ENCODE results near the gene LDAF1. TPM values are rescaled to one million over a fixed set of nuclear protein-coding genes. Genes with fewer than 3 reads are reported as not detected.
"Not testable (repeated sequence)": the region's sequence is repeated elsewhere in the genome, so short reads cannot be mapped to it uniquely, and the experiment has no call there.

The LDAF1 gene
- total RNA-seq, 3 donors from 2014 or later: 34.3 to 66.6 (median 37.5) TPM

DNA sequence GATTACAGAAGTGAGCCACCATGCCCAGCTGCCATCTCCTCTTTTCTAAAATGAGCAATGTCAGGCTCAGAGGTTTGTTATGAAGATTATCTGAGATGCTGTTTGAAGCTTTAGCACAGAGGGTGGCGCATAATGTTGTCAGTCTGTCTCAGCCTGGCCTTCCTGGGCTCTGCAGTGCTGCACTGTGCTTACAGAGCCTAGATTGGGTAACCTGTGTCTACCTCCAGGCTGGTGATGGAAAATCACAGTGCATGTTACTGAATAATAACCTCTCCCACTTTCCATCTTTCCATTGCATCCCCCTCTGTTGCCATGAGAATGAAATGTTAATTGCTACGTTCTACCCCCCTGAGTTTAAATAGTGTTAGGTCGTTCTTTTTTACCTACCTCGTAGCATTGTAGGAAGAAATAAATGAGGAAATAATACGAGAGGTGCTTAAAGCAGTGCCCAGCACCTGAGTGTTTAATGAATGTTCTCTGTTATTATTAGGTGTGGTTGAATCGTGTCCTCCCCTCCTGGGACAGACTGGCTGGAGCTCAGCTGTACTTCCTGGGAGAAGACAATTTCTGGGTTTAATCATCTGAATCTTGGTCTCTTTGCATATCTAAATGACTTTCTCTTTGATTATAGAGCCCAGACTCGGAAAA is 6.2 kb downstream of the LDAF1 start:
- intact Hi-C loops (cut with DNase I, micrococcal nuclease): no loop called here
- no peak for ATAC-seq
- TF ChIP-seq, protein P1, sequence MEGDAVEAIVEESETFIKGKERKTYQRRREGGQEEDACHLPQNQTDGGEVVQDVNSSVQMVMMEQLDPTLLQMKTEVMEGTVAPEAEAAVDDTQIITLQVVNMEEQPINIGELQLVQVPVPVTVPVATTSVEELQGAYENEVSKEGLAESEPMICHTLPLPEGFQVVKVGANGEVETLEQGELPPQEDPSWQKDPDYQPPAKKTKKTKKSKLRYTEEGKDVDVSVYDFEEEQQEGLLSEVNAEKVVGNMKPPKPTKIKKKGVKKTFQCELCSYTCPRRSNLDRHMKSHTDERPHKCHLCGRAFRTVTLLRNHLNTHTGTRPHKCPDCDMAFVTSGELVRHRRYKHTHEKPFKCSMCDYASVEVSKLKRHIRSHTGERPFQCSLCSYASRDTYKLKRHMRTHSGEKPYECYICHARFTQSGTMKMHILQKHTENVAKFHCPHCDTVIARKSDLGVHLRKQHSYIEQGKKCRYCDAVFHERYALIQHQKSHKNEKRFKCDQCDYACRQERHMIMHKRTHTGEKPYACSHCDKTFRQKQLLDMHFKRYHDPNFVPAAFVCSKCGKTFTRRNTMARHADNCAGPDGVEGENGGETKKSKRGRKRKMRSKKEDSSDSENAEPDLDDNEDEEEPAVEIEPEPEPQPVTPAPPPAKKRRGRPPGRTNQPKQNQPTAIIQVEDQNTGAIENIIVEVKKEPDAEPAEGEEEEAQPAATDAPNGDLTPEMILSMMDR (IDR thresholded peaks at IDR 0.05): no peak

DNA sequence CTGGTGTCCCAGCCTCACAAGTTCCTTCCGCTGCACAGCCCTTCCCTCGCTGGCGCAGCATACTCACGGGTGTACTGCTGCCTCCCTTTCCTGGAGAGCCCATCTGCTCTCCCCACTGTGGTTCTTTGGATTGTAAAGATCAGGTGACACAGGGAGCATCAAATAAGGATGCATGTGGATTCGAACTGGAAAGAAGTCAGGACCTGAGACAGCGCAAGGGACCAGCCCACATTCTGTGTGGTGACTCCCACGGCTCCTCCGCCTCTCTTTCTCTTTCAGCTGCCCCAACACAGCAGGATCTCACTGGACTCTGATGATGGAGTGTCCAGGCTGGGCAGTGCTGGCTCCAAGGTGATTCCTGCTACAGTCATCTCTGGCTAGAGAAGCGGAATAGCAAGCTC is 8.1 kb downstream of the LDAF1 start:
- DNase-seq (no peak), ATAC-seq (no peak)
- no peaks in the 10 kb centered on the region for H3K4me1 ChIP-seq (ENCODE audit: low read depth)
- intact Hi-C loops (cut with DNase I, micrococcal nuclease): no loop called here
- H3K9me3 ChIP-seq: no peaks in the 10 kb centered on the region
- TF ChIP-seq, protein P1 (IDR thresholded peaks at IDR 0.05): no peak
- H3K36me3 ChIP-seq (ENCODE audit: low read depth): no peaks in the 10 kb centered on the region
- no peak overlapping the region for H3K4me3 ChIP-seq

More for the DNA sequence above, 6.2 kb downstream of the LDAF1 start:
- peaks cover 2% of the 10 kb centered on the region for H3K4me1 ChIP-seq (ENCODE audit: low read depth)
- DNase-seq: no peak
- H3K36me3 ChIP-seq (ENCODE audit: low read depth): no peaks in the 10 kb centered on the region
- no peak overlapping the region for H3K4me3 ChIP-seq
- H3K9me3 ChIP-seq: no peaks in the 10 kb centered on the region

DNA sequence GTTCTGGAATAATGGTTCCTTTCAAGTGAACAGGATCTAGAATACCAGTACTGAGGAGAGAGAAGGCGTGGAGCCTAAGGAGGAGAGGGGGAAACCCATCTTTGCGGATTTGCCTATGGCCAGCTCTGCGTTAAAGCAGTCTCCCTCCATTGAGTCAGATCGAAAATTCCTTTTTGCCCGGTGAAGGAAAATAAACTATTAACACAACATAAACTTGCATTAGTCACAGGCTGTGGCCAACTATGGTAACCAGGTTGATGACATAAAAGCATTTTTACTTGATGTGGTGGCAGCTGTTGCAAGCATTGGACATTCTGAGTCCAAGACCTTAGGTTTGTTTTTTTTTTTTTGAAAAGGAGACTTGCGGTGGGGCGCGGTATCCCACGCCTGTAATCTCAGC is 8.9 kb downstream of the LDAF1 start:
- no peak for ATAC-seq
- no peaks in the 10 kb centered on the region for H3K36me3 ChIP-seq (ENCODE audit: low read depth)

GRCh38 chr16:21167929-21168602 is 9.6 kb downstream of the LDAF1 start:
- no peak for ATAC-seq

More for the DNA sequence above, 8.9 kb downstream of the LDAF1 start:
- no peak for DNase-seq
- TF ChIP-seq, protein P1 (IDR thresholded peaks at IDR 0.05): no peak
- no peaks in the 10 kb centered on the region for H3K4me1 ChIP-seq (ENCODE audit: low read depth)
- intact Hi-C loops (cut with DNase I, micrococcal nuclease): no loop called here
- H3K9me3 ChIP-seq: no peaks in the 10 kb centered on the region
- no peak overlapping the region for H3K4me3 ChIP-seq

DNA sequence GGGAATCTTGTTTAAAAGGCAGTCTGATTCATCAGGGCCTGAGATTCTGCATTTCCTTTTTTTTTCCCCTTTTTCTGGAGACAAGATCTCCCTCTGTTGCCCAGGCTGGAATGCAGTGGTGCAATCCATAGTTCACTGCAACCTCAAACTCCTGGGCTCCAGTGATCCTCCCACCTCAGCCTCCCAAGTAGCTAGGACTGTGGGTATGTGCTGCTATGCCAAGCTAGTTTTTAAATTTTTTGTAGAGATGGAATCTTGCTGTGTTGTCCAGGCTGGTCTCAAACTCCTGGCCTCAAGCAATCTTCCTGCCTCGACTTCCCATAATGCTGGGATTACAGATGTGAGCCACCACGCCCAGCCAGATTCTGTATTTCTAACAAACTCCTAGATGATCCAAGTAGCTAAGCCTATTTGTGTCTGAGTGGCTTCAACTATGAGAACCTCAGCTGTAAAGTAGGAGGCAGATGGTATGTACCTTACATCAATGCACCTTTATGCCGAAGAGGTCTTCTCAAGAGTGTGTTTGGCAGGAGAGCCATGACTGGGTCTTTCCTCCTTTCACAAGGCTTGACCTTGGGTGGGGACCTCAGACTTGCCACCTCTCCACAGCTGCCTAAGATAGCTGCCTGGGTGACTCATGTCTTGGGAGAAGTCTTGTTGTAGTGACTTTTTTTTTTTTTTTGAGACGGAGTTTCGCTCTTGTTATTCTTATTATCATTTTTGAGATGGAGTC is 10.9 kb downstream of the LDAF1 start:
- DNase-seq: no peak
- intact Hi-C loops (cut with DNase I, micrococcal nuclease): no loop called here

More at GRCh38 chr16:21167929-21168602, 9.6 kb downstream of the LDAF1 start:
- Histone ChIP-seq H3K4me1 (ENCODE audit: low read depth) (no peaks in the 10 kb centered on the region), H3K36me3 (ENCODE audit: low read depth) (no peaks in the 10 kb centered on the region), H3K4me3 (no peak overlapping the region), H3K9me3 (no peaks in the 10 kb centered on the region)
- TF ChIP-seq, protein P1 (IDR thresholded peaks at IDR 0.05): no peak
- intact Hi-C loops (cut with DNase I, micrococcal nuclease): no loop called here
- no peak for DNase-seq

DNA sequence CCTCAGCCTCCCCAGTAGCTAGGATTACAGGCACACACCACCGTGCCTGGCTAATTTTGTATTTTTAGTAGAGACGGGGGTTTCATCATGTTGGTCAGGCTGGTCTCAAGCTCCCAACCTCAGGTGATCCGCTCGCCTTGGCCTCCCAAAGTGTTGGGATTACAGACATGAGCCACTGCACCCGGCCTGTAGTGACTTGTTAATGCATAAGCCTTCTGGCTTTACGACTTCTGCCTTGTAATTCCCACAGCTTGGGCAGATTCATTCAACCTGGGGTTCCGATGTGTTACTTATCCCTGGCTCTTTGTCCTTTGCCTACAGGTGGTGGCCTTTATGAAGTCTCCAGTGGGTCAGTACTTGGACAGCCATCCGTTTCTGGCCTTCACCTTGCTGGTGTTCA is 11.6 kb downstream of the LDAF1 start:
- H3K4me3 ChIP-seq; DNase-seq; H3K4me1 ChIP-seq (ENCODE audit: low read depth); ATAC-seq; intact Hi-C loops (cut with DNase I, micrococcal nuclease); H3K36me3 ChIP-seq (ENCODE audit: low read depth); H3K9me3 ChIP-seq: not testable (repeated sequence)

More for the DNA sequence above, 10.9 kb downstream of the LDAF1 start:
- no peaks in the 10 kb centered on the region for H3K9me3 ChIP-seq
- no peaks in the 10 kb centered on the region for H3K36me3 ChIP-seq (ENCODE audit: low read depth)
- TF ChIP-seq, protein P1 (IDR thresholded peaks at IDR 0.05): no peak
- ATAC-seq: no peak
- no peaks in the 10 kb centered on the region for H3K4me1 ChIP-seq (ENCODE audit: low read depth)
- no peak overlapping the region for H3K4me3 ChIP-seq
